NCI-H748 (cell line): ENCODE results near the gene GUCY2C.

ENCODE experiments used
- DNase-seq: peaks from one replicate; lab custom pipeline; 2025; ENCODE audit not compliant: unreplicated experiment; lab: John Stamatoyannopoulos, UW

GUCY2C gene

DNA sequence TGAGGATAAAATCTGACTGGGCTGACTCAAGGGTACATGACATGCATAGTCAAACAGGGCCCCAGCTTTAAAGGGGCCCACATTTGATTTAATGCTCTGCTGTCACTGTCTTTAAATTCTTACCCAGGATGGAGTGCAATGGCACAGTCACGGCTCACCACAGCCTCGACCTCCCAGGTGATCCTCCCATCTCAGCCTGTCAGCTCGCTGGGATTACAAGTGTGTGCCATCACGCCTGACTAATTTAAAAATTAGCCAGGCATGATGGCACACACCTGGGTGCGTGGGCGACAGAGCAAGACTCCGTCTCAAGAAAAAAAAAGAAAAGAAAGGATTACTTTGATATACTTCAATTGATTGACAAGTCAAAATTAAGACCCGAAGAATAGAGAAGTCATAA is 119.5 kb downstream of the GUCY2C start:
- DNase-seq, result no peak

GRCh38 chr12:14575585-14575984 is 120.8 kb downstream of the GUCY2C start:
- no peak for DNase-seq

DNA sequence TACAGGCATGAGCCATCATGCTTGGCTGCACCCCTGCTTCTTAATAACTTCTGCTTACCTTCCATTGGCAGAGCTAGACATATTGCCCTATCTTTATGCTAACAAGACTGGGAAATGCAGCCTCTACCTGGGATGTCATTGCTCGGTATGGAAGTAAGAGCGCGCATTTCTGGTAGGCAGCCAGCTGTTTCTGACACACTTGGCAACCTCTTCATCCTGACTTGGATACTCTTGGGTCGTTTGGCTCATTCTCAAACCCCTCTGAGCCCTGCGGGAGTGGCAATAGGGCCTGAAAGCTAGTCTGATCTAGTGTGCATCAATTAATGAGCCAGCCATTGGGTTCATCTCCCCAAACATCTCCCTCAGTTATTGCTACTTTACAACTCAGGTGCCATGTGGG is 123.3 kb downstream of the GUCY2C start:
- DNase-seq, result no peak

- no peak for DNase-seq
Measured at GRCh38 chr12:14572401-14572800, 124.0 kb downstream of the GUCY2C start.

DNA sequence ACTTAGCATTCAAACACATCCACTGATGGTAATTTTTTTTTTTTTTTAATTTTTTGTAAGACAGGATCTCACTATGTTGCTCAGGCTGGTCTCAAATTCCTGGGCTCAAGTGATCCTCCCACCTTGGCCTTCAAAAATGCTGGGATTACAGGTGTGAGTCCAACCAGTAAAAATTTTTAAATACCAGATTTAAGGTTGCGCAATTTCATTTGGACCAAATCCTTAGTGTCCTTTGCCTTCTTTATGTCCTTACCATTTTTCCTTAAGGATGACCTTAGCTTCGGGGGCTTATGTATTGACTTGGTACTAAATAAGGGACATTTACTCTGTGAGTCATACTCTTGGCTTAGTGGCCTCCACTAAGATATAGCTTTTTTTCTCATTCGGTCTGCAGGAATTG is 124.6 kb downstream of the GUCY2C start:
- no peak for DNase-seq

DNA sequence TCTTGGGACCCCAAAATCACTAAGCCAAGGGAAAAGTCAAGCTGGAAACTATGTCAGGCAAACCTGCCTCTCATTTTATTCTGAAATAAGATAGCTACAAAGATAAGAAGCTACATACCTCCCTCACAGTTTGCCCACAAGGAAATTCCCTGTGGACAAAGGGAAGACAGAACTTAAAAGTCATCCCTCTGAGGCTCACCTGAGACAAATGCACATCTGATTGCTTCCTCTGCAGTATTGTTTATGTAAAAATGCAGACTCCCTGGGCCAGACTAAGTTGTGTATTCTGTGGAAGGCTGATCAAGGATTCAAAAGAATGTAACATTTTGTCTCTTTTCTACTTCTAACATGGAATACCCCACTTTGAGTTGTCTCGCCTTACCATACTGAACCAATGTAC is 126.2 kb downstream of the GUCY2C start:
- no peak for DNase-seq

GRCh38 chr12:14567351-14568162 is 128.8 kb downstream of the GUCY2C start, which contains the start of gene PLBD1:
PLBD1 (minus strand) TSS chr12:14567883; CDS start chr12:14567696, 187 bp downstream.
- peak; percentile 51 for DNase-seq

DNA sequence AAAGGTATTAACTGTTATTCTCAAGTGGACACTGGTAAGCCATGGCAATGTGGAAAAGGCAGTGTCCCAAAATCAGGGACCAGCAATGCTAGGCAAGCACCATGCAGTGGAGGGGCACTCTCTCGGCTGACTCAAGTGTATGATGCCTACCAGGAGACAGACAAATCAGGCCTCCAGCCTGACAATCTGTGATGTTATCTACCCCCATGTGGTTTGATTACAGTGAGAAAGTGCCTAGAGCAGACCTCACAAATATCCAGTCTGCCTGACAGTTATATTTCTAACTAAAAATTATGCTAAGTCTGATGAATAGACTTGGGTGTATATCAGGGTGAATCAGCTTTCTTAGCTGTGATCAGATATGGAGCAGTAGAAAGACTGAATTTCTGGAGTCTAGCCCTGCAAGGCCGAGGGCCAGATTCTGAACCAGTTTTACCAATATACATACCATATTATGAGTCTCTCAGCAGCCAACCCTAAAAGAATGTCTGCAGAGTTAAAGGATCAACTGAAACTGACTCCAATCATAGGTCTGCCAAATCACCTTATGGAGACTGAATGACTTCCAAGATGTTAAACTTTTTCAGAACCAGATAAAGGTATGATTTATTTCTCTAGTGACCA is 132.0 kb downstream of the GUCY2C start:
- DNase-seq, result no peak

GRCh38 chr12:14563046-14563445 is 133.4 kb downstream of the GUCY2C start:
- DNase-seq, result no peak
